ENCODE data around the gene AGBL1. TPM values are rescaled to one million over a fixed set of nuclear protein-coding genes. Genes with fewer than 3 reads are reported as not detected.
A peak's percentile ranks its signal among the peaks of the same experiment; 100 is the strongest.

AGBL1 gene
- total and polyA plus RNA-seq, 2 experiments from 2014 or later = 0.06 to 0.11 TPM

- no peak overlapping the region for H3K4me3 ChIP-seq
- H3K9me3 ChIP-seq (ENCODE audit: low read depth) = no peaks in the 10 kb centered on the region
- H3K27ac ChIP-seq = no peak overlapping the region
- H3K4me1 ChIP-seq (ENCODE audit: low read depth) = peaks cover 20% of the 10 kb centered on the region
- TF ChIP-seq CTCF (IDR thresholded peaks at IDR 0.05; ENCODE audit: low read depth, low read length) = no peak
- no peaks in the 10 kb centered on the region for H3K36me3 ChIP-seq
- no peak for DNase-seq (ENCODE audit: low read depth in 1 of 2, low spot score in 1 of 2)
- no peaks in the 10 kb centered on the region for H3K27me3 ChIP-seq
Observed at GRCh38 chr15:86846036-86846435, 766.4 kb downstream of the AGBL1 start.

- TF ChIP-seq CTCF (IDR thresholded peaks at IDR 0.05; ENCODE audit: low read depth, low read length) = no peak
- Histone ChIP-seq H3K27ac (no peak overlapping the region), H3K36me3 (no peaks in the 10 kb centered on the region), H3K4me1 (ENCODE audit: low read depth) (peaks cover 36% of the 10 kb centered on the region), H3K27me3 (no peaks in the 10 kb centered on the region), H3K9me3 (ENCODE audit: low read depth) (no peaks in the 10 kb centered on the region), H3K4me3 (no peak overlapping the region)
- no peak for DNase-seq (ENCODE audit: low read depth in 1 of 2, low spot score in 1 of 2)
Observed at GRCh38 chr15:86849136-86849535, 769.5 kb downstream of the AGBL1 start.

GRCh38 chr15:86849558-86850285 lies 770.1 kb downstream of the AGBL1 start:
- no peak for TF ChIP-seq CTCF (IDR thresholded peaks at IDR 0.05; ENCODE audit: low read depth, low read length)

GRCh38 chr15:86850939-86851338 lies 771.3 kb downstream of the AGBL1 start:
- H3K4me1 ChIP-seq (ENCODE audit: low read depth) = peaks cover 36% of the 10 kb centered on the region
- peak overlapping the region; percentile 27 for H3K27ac ChIP-seq
- H3K27me3 ChIP-seq = no peaks in the 10 kb centered on the region
- H3K36me3 ChIP-seq = no peaks in the 10 kb centered on the region
- no peak overlapping the region for H3K4me3 ChIP-seq
- H3K9me3 ChIP-seq (ENCODE audit: low read depth) = no peaks in the 10 kb centered on the region
- TF ChIP-seq CTCF (IDR thresholded peaks at IDR 0.05; ENCODE audit: low read depth, low read length) = no peak
- peak in 1 of 2 donors; percentile 28 for DNase-seq (ENCODE audit: low read depth in 1 of 2, low spot score in 1 of 2)

More at GRCh38 chr15:86849558-86850285, 770.1 kb downstream of the AGBL1 start:
- Histone ChIP-seq H3K4me1 (ENCODE audit: low read depth) (peaks cover 36% of the 10 kb centered on the region), H3K4me3 (no peak overlapping the region), H3K27me3 (no peaks in the 10 kb centered on the region), H3K27ac (peak overlapping the region; percentile 39), H3K9me3 (ENCODE audit: low read depth) (no peaks in the 10 kb centered on the region), H3K36me3 (no peaks in the 10 kb centered on the region)
- no peak for DNase-seq (ENCODE audit: low read depth in 1 of 2, low spot score in 1 of 2)

- DNase-seq (ENCODE audit: low read depth in 1 of 2, low spot score in 1 of 2) = no peak
- Histone ChIP-seq H3K27ac (peak overlapping the region; percentile 6), H3K27me3 (no peaks in the 10 kb centered on the region), H3K4me3 (no peak overlapping the region), H3K9me3 (ENCODE audit: low read depth) (no peaks in the 10 kb centered on the region), H3K4me1 (ENCODE audit: low read depth) (peaks cover 36% of the 10 kb centered on the region), H3K36me3 (no peaks in the 10 kb centered on the region)
- TF ChIP-seq CTCF (IDR thresholded peaks at IDR 0.05; ENCODE audit: low read depth, low read length) = no peak
Observed at GRCh38 chr15:86852741-86853140, 773.1 kb downstream of the AGBL1 start.

All from cardiac muscle cell (in vitro differentiated cells and primary cell).